Inferior parietal cortex (tissue), 1 donor: ENCODE results near the gene DACH1.

Experiments
- DNase-seq: peaks from one replicate; pipeline ENCODE4 v3.0.0-alpha.2; 2016; ENCODE audit errors: extremely low spot score

DACH1 gene

DNA sequence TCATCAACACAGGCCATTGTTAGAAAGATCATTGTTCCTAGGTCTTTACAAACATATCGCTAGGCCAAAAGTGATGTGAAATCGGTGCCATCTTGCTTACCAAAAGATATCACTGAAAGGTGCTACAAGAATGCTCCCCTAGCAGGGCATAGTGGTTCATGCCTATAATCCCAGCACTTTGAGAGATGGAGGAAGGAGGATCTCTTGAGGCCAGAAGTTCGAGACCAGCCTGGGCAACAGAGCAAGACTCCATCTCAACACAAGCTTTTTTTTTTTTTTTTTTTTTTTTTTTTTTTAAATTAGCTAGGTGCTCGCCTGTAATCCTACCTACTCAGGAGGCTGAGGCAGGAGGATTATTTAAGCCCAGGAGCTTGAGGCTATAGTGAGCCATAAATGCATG is 92.1 kb downstream of the DACH1 start:
- no peak for DNase-seq

DNA sequence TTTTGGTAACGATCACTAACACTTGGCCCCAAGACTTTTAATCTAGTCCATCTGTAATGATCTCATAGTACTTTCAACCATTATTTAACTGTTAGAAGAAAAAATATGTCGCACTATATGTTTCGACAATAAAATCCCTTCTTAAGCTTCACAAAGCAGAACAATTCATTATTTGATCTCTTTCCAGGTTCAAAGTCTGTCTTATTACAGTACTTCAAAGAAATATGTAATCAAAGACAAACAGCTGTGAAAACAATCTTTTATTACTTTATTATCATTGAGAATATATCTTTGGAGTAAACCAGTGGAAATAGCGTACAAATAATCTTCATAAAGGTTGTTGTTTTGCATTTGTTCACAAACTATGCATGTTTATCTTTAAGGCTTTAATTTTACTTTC is 93.5 kb downstream of the DACH1 start:
- no peak for DNase-seq

DNA sequence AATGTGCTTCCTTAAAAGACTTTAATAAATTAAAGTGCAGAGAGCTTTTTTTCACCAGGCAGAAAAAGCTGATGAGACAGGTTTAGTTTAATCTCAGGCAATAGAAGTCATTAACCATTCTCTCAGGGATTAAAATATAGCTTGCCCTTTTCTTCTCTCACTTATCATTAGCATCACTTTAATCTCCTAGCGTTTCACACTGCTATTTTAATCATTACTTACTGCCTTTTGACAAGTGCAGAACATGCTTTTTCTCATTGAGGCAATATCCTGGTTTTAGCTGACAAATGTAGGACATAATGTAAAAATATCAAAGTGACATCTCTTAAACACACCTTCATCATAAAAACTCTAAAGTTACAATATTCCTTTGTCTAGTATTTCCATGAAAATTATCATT is 94.6 kb downstream of the DACH1 start:
- no peak for DNase-seq

DNA sequence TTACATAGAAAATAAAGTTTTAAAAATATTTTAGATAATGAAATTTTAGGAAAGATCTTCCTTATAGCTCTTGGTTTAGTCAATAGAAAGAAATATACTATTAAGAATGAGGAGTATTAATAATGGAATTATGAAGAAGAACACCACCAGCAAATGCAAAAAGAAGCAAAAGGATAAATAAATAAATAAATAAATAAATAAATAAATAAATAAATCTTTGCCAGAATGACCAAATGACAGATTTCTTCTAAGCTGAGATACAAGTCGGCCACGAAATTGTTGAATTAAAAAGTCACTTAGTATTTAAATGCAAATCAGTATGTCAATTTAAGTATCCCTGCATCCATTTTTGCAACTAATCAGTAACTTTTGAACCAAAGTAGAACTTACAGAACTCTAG is 95.9 kb downstream of the DACH1 start:
- DNase-seq: no peak

DNA sequence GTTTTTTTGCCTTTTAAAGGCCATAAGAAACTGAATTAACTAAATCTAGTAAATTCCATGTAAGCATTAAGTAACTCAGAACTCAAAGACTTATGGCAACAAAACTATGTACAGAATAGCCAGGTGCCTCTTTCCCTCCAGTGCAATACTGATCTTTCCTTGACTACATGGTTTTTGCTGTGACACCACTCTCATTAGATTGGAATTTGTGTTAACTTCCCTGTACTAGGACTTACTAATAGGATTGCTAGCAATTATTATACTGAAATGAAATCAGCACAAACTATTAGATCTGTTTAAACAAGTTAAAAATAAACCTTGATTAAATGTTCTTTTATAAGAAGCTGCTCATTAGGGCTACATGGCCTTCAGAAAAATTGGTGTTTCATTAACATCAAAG is 96.3 kb downstream of the DACH1 start:
- no peak for DNase-seq

DNA sequence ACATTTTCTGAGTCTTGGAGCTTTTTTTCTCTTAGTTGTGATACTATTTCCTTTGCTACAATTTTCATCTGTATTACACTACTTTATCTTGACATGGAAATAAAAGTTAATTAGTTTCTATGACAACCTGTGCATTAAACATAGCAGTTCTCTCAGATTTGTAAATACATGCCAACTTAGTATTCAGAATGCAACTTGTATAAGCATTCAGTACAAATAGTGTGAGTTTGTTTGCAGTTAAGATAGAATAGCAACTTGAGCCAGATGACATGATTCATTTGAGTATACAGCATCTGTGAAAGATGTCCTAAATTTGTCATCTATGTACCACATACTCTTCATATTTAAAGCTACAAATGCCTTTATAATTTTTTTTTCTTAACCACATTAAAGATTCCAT is 98.1 kb downstream of the DACH1 start:
- DNase-seq: no peak

DNA sequence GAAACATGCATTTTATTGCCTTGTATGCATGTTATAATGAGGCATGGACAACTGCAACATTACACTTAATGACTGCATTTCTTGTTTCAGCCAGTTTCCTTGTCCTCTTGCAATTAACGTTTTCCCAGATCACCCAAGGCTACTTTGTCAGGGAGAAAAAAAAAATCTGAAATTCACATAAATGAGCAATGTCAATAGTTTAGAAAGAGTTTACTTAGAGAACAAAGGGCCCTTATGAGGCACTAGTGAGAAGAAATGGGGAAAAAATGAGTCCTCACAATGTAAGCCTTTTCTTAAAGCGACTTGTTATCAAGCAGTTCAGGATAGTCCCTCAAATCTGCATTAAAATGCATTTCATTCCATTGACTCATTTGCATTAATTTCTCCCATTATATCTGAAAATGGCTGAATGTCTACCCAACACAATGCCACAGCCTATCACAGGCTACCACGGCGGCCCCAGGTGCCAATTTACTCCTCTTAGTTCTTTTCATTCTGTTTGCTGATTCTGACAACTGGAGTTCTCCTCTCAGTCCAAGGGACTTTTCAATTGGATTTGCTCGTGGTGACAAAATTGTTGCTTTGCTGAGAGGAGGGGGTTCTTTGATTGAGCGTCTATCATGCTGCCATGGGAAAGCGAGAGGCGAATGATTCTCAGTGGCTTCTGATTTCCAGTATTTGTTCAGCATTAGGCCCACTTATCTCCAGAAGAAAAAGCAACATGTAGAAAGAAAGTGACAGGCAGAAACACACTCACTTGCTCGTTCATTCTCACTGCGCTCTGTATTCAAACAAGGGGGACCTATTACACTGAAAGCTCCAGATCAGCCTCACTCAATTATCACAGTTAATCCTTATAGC is 107.1 kb downstream of the DACH1 start:
- no peak for DNase-seq

DNA sequence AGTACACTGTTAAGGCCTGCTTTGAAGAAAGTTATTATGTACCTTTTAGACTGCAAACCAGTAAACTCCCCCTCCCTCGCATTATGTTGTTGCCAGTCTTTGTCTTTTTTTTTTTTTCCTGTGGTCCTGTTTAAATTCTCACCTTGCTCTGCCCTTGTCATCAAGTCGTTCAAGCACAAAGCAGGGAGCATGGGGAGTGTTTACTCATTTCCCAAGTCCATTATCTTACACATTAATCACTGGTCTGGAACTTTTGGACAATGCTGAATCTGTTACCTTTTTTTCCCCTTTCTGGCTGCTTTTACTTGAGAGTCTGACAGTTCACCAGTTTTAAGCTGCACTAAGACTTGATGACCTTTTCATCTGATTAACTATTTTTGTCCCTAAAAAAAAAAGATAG is 108.2 kb downstream of the DACH1 start:
- no peak for DNase-seq

DNA sequence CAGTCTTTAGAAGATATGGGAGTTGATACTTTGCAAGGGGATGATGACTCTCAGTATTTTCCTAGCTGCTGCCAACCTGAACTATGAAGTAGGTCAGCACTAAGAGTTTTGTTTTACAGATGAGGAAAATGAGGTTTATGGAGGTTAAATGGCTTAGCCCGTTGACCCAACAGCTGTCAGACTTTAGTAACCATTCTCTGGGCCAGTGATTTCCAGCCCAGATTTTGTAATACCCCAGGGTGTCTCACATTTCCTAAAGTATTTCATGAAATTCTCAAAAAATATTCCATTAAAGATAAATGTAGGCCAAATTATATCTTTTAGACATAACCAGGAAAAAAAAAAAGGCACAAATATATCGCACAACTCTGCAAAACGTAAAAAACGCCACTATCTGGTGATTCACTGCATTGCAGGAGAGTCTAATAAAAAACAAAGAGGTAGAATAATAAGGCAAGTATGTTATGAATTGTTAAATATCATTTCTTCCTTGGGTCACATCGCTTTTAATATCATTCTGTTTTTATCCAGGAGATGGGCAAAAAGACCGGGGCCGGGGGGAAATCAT is 112.5 kb downstream of the DACH1 start:
- no peak for DNase-seq

DNA sequence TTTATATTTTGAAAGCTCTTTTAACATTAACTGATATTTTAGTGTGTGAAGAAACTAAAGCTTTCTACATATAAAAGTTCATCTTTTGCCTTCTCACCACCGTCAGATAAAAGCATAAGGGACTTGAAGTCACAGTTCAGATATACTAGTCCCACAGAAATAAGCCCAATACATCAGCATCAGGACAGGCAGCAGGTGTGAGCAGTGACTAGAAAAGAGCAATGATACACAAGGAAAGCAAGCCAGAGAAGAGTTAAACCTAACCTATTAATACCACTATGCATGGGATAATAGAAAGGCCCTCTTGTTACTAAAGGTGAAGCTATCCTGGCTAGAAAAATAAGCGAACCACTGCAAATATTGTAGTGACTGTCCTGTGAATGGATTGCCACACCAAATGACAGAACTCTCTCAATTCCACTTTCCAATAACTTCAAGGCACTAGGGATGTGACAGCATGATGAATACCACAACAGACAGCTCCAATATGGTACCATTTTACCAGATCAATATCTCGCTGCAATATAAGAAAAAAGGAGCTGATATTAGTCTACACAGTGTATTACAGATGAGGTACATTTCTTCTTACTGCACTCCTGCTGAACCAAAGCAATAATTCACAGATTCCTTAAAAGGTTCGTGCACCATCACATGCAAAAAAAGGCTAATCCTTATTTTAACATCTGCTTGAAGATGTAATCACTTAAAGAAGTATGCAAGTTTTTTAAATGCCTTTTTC is 114.1 kb downstream of the DACH1 start:
- DNase-seq: no peak

DNA sequence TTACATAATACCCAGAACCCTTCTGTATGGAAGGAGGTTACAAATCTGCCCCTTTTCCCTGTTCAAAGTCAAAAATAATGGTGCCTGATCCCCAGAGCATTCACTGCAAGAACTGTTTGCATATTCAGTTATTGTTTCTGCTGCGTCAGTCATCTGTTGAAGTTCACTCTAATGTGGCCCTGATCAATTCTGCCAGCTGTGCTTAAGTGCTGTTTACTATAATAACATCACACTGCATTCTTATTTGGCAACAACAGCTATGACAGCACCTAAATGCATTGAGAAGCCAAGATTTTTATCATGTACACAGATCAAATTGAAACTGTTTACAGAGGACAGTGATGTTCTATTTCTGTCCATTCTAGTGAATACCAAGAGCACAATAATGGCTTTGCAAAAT is 115.9 kb downstream of the DACH1 start:
- DNase-seq: no peak

DNA sequence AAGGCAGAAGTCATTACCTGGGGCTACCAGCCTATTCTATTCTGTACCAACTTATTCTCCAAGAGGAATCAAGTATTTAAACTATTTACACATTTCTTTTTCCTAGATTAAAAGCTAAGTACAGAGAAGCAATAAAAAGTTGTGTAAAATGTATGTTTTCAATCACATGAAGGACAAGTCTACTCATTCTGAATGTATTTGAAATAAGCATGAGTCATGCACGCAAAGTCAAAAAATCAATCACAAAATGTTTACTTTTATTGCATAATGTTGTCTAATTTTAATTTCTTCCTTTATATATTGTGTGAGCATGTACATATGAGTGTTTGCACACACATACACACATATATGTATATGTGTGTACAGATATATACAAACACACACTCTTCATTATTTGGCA is 136.7 kb downstream of the DACH1 start:
- no peak for DNase-seq

DNA sequence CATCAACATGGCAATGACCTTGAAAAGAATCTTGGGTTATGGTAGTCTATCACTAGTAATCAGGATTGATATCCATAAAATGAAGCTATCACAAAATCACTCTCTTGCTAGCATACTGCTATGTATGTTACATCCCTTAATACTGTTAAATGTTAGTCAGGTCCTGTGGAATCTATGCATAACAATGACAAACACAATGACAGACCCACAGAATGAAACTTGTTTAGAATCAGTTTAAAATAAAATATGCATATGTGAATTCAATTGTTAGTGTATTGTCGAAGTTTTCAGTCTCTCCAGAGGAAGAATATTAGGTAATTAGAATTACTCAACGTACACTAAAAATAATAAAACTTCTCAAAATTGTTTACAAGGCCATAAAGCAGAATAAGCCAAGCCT is 137.6 kb downstream of the DACH1 start:
- DNase-seq: no peak

DNA sequence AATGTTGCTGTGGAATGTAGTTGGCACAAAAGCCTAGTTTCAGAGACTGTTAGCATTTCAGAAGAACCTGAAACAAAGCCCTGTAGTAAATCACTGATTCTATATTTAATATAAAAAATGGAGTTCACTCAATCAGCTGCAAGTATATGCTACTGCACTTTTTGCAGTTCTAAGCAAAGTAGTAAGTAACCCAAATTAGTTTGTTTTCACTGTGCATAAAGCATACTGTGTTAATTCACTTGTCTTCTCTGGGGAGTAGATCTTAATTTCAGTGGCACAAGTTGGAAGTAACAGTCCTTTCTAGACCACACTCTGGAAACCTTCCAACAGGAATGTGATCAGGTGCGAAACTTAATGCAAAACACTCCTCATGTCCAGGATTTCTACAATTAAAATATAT is 139.3 kb downstream of the DACH1 start:
- no peak for DNase-seq

DNA sequence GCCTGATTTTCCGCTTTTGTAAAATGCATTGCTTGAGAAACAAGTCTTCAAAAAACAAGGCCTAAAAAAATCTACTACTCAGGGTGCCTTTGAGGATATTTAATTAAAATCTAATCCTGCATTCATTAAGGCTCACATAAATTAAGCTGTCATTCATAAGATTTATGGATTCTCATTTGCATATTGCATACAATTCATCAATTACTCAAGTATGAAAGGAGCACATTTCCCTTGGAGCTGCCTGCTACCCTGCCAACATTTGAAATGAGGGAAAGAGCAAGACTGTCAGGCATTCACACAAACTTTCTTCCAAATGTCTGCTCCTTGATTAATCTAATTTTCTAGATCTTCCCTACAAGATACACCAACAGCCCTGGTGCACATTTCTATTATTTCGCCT is 140.0 kb downstream of the DACH1 start:
- DNase-seq: no peak

DNA sequence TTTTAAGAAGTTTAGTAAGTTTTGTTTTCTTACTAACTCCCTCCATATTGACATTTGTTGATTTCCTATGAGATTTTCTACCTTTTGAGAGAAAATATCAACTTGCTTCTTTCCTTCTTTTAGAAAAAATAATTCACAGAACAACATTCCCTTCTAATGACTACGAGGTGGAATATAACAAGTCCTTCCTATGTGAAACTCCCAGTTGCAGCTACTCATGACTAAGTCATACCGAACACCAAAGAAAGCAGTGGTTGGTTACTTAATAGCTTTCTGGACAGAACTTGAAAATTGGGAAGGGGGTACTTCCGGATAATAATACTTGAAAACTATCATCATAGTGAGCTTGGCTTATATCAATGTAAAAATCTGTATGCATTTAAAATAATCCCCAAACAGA is 144.8 kb downstream of the DACH1 start:
- no peak for DNase-seq

DNA sequence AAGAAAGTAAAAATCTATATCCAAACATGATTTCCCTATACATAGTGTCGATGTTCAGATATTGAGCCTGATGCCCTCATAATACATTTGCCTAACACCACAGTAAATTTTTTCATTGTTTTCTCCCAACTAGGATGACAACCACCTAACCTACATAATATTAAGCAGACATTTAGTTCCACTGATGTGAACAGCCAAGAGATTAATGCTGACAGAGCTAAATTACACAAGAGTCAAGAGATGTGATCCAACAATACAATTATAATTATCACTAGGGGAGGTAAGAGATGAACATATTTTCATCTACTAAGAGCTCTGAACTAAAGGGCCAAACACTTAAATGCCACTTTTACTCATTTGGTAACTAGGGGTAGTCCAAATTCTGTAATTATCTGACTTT is 145.9 kb downstream of the DACH1 start:
- no peak for DNase-seq

DNA sequence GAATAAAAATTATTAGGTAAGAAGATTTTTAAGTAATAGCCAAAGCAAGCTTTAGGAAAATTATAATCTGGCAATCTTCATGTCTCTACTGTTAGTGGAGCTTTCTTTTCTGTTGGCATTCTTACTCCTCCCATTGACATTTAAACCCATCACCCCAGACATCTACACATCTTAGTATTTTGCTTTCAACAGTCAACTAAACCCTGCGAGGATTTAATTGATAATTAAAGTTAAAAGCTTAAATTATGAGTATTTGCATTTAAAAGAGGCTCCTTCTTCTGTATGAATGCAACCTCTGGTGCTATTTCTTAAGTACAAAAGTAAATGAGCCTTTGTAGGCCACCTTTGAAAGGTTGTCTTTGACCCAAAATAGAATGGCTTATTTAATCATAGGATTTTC is 148.1 kb downstream of the DACH1 start:
- DNase-seq: no peak

DNA sequence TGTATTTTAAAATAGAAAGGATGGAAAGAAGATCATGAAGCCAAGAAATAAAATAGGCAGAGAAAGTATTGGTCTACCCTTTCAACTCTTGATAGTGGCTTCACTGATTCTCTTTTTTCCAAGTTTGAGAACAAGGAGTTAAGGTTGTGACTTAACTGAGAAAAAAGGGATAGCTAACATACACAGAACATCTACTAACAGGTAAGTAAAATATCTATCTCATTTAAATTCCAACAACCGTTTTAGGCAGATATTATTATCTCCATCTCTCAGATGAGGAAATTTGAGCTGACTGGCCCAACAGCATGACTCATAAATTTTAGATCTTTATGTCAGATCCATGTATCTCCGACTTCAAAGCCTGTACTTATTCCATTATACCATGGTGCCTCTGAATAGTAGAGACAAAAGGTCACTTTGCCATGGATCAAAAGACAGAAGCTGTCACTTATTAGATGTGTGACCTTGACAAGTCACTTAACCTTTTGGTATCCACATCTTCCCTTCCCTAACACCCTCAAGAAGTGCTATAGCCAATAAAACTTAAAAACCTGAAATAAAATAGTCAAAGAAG is 152.1 kb downstream of the DACH1 start:
- no peak for DNase-seq

DNA sequence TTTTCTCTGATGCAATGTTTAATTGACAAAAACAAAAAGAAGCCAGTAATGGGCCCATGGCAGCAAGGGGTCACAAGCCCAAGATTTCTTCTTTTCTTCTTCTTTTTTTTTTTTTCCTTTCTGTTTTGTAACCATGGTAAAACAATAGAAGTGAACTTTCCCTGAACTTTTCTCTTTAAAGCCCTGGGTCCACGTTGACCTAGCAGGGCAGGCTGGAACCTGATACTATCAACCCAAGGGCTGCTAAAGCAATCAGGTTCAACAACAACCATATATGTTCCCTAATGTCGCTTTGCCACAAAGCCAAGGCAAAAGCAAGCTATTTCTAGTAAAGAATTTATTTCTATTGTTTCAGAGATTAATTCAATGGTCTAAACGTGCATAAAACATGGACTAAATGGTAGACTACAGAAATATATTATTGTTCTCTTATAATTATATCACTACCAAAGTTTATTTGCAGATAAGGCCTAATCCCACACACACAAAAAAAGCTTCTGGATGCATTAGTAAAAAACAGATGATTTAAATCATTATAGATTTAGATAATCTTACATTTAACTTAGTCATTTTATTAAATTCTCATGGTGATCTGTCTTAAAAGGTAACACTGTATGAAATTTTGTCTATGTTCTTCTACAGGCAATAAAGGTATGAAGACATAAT is 153.9 kb downstream of the DACH1 start:
- no peak for DNase-seq

DNA sequence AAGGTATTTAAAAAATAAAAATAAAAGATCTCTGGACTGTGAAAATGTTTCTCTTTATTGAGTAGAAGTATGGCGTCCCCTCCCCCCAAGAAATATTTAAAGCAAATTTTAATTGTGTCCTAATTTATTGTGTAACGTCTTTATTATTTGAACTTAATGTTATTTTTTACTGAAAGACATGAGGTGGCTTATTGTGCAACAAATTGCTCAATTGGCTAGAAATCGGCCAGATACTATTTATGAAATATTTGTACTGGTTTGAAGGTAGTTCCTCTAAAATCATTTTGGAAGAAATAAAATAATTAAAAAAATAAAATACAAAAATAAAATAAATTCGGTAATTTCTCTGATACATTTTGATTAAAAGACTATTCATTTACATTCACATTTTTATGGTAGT is 162.3 kb downstream of the DACH1 start:
- no peak for DNase-seq

DNA sequence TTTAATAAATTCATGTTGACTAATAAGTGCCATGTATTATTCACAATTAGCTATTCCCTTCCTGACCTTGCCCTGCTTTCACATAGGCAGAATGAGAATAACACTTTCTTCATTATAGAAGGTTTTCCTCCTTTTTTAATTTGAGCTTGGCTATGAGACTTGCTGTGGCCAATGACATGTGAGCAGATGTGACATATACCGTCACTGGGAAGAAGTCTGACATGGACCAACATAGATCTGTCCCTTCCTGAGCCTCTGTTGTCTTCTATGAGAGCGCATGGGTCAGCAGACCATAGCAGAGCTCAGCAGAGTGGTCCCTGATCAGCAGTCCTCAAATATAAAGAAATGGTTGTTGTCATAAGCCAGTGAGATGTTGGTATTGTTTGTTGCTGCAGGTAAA is 163.9 kb downstream of the DACH1 start:
- DNase-seq: no peak
